Measurements from ENCODE around the gene LSAMP.

The LSAMP gene

GRCh38 chr3:116020989-116021388, 424.3 kb downstream of the LSAMP start:
- peaks cover 17% of the 10 kb centered on the region for H3K4me1 ChIP-seq (ENCODE audit: insufficient read depth, low read length)
- H3K36me3 ChIP-seq (ENCODE audit: insufficient read depth, low read length), result no peaks in the 10 kb centered on the region
- no peaks in the 10 kb centered on the region for H3K27me3 ChIP-seq (ENCODE audit: insufficient read depth, low read length)

GRCh38 chr3:116020495-116020894, 424.8 kb downstream of the LSAMP start:
- Histone ChIP-seq H3K27me3 (ENCODE audit: insufficient read depth, low read length) (no peaks in the 10 kb centered on the region), H2AFZ (ENCODE audit: low read depth, low read length) (no peak overlapping the region), H3K9me3 (ENCODE audit: low read length) (no peaks in the 10 kb centered on the region), H3K4me3 (ENCODE audit: low read length) (no peak overlapping the region), H3K4me1 (ENCODE audit: insufficient read depth, low read length) (peaks cover 17% of the 10 kb centered on the region), H3K36me3 (ENCODE audit: insufficient read depth, low read length) (no peaks in the 10 kb centered on the region)

More at GRCh38 chr3:116020989-116021388, 424.3 kb downstream of the LSAMP start:
- H2AFZ ChIP-seq (ENCODE audit: low read depth, low read length), result no peak overlapping the region
- H3K4me3 ChIP-seq (ENCODE audit: low read length), result no peak overlapping the region
- H3K9me3 ChIP-seq (ENCODE audit: low read length), result no peaks in the 10 kb centered on the region

- Histone ChIP-seq H2AFZ (ENCODE audit: low read depth, low read length) (no peak overlapping the region), H3K9me3 (ENCODE audit: low read length) (no peaks in the 10 kb centered on the region), H3K4me1 (ENCODE audit: insufficient read depth, low read length) (peaks cover 17% of the 10 kb centered on the region), H3K27me3 (ENCODE audit: insufficient read depth, low read length) (no peaks in the 10 kb centered on the region), H3K36me3 (ENCODE audit: insufficient read depth, low read length) (no peaks in the 10 kb centered on the region), H3K4me3 (ENCODE audit: low read length) (no peak overlapping the region)
These were observed 426.0 kb downstream of the LSAMP start for GRCh38 chr3:116019254-116019763.

GRCh38 chr3:116018646-116019045, 426.6 kb downstream of the LSAMP start:
- no peaks in the 10 kb centered on the region for H3K36me3 ChIP-seq (ENCODE audit: insufficient read depth, low read length)
- H2AFZ ChIP-seq (ENCODE audit: low read depth, low read length), result no peak overlapping the region
- no peak overlapping the region for H3K4me3 ChIP-seq (ENCODE audit: low read length)
- no peaks in the 10 kb centered on the region for H3K27me3 ChIP-seq (ENCODE audit: insufficient read depth, low read length)
- H3K4me1 ChIP-seq (ENCODE audit: insufficient read depth, low read length), result peaks cover 17% of the 10 kb centered on the region
- H3K9me3 ChIP-seq (ENCODE audit: low read length), result no peaks in the 10 kb centered on the region

- no peaks in the 10 kb centered on the region for H3K36me3 ChIP-seq (ENCODE audit: insufficient read depth, low read length)
- H2AFZ ChIP-seq (ENCODE audit: low read depth, low read length), result no peak overlapping the region
- no peaks in the 10 kb centered on the region for H3K9me3 ChIP-seq (ENCODE audit: low read length)
- H3K4me1 ChIP-seq (ENCODE audit: insufficient read depth, low read length), result peaks cover 17% of the 10 kb centered on the region
- no peak overlapping the region for H3K4me3 ChIP-seq (ENCODE audit: low read length)
- H3K27me3 ChIP-seq (ENCODE audit: insufficient read depth, low read length), result no peaks in the 10 kb centered on the region
These were observed 429.4 kb downstream of the LSAMP start for GRCh38 chr3:116015931-116016330.

GRCh38 chr3:116007000-116007399, 438.3 kb downstream of the LSAMP start:
- Histone ChIP-seq H3K4me1 (ENCODE audit: insufficient read depth, low read length) (no peaks in the 10 kb centered on the region), H3K9me3 (ENCODE audit: low read length) (no peaks in the 10 kb centered on the region), H3K36me3 (ENCODE audit: insufficient read depth, low read length) (no peaks in the 10 kb centered on the region), H3K27me3 (ENCODE audit: insufficient read depth, low read length) (no peaks in the 10 kb centered on the region), H3K4me3 (ENCODE audit: low read length) (no peak overlapping the region), H2AFZ (ENCODE audit: low read depth, low read length) (no peak overlapping the region)

GRCh38 chr3:116005404-116005803, 439.9 kb downstream of the LSAMP start:
- Histone ChIP-seq H2AFZ (ENCODE audit: low read depth, low read length) (no peak overlapping the region), H3K4me3 (ENCODE audit: low read length) (no peak overlapping the region), H3K4me1 (ENCODE audit: insufficient read depth, low read length) (no peaks in the 10 kb centered on the region), H3K9me3 (ENCODE audit: low read length) (no peaks in the 10 kb centered on the region), H3K36me3 (ENCODE audit: insufficient read depth, low read length) (no peaks in the 10 kb centered on the region), H3K27me3 (ENCODE audit: insufficient read depth, low read length) (no peaks in the 10 kb centered on the region)

GRCh38 chr3:116002235-116002634, 443.1 kb downstream of the LSAMP start:
- H3K4me3 ChIP-seq (ENCODE audit: low read length), result no peak overlapping the region
- H3K4me1 ChIP-seq (ENCODE audit: insufficient read depth, low read length), result peaks cover 4% of the 10 kb centered on the region
- no peak overlapping the region for H2AFZ ChIP-seq (ENCODE audit: low read depth, low read length)
- no peaks in the 10 kb centered on the region for H3K9me3 ChIP-seq (ENCODE audit: low read length)
- no peaks in the 10 kb centered on the region for H3K36me3 ChIP-seq (ENCODE audit: insufficient read depth, low read length)
- no peaks in the 10 kb centered on the region for H3K27me3 ChIP-seq (ENCODE audit: insufficient read depth, low read length)

GRCh38 chr3:116001151-116001621, 444.1 kb downstream of the LSAMP start:
- H3K4me1 ChIP-seq (ENCODE audit: insufficient read depth, low read length), result peaks cover 4% of the 10 kb centered on the region
- no peaks in the 10 kb centered on the region for H3K27me3 ChIP-seq (ENCODE audit: insufficient read depth, low read length)
- H3K36me3 ChIP-seq (ENCODE audit: insufficient read depth, low read length), result no peaks in the 10 kb centered on the region
- no peak overlapping the region for H2AFZ ChIP-seq (ENCODE audit: low read depth, low read length)
- no peak overlapping the region for H3K4me3 ChIP-seq (ENCODE audit: low read length)
- no peaks in the 10 kb centered on the region for H3K9me3 ChIP-seq (ENCODE audit: low read length)

- no peaks in the 10 kb centered on the region for H3K9me3 ChIP-seq (ENCODE audit: low read length)
- no peak overlapping the region for H2AFZ ChIP-seq (ENCODE audit: low read depth, low read length)
- H3K27me3 ChIP-seq (ENCODE audit: insufficient read depth, low read length), result no peaks in the 10 kb centered on the region
- no peak overlapping the region for H3K4me3 ChIP-seq (ENCODE audit: low read length)
- H3K4me1 ChIP-seq (ENCODE audit: insufficient read depth, low read length), result peaks cover 4% of the 10 kb centered on the region
- H3K36me3 ChIP-seq (ENCODE audit: insufficient read depth, low read length), result no peaks in the 10 kb centered on the region
These were observed 445.0 kb downstream of the LSAMP start for GRCh38 chr3:116000311-116000710.

GRCh38 chr3:115999613-116000012, 445.7 kb downstream of the LSAMP start:
- no peaks in the 10 kb centered on the region for H3K9me3 ChIP-seq (ENCODE audit: low read length)
- no peak overlapping the region for H2AFZ ChIP-seq (ENCODE audit: low read depth, low read length)
- no peak overlapping the region for H3K4me3 ChIP-seq (ENCODE audit: low read length)
- H3K4me1 ChIP-seq (ENCODE audit: insufficient read depth, low read length), result peaks cover 4% of the 10 kb centered on the region
- H3K27me3 ChIP-seq (ENCODE audit: insufficient read depth, low read length), result no peaks in the 10 kb centered on the region
- no peaks in the 10 kb centered on the region for H3K36me3 ChIP-seq (ENCODE audit: insufficient read depth, low read length)

- Histone ChIP-seq H2AFZ (ENCODE audit: low read depth, low read length) (no peak overlapping the region), H3K36me3 (ENCODE audit: insufficient read depth, low read length) (no peaks in the 10 kb centered on the region), H3K9me3 (ENCODE audit: low read length) (no peaks in the 10 kb centered on the region), H3K27me3 (ENCODE audit: insufficient read depth, low read length) (no peaks in the 10 kb centered on the region), H3K4me3 (ENCODE audit: low read length) (no peak overlapping the region), H3K4me1 (ENCODE audit: insufficient read depth, low read length) (peaks cover 4% of the 10 kb centered on the region)
These were observed 446.2 kb downstream of the LSAMP start for GRCh38 chr3:115999001-115999585.

GRCh38 chr3:115996420-115997108, 448.7 kb downstream of the LSAMP start:
- Histone ChIP-seq H3K9me3 (ENCODE audit: low read length) (no peaks in the 10 kb centered on the region), H3K36me3 (ENCODE audit: insufficient read depth, low read length) (no peaks in the 10 kb centered on the region), H3K4me3 (ENCODE audit: low read length) (no peak overlapping the region), H2AFZ (ENCODE audit: low read depth, low read length) (no peak overlapping the region), H3K4me1 (ENCODE audit: insufficient read depth, low read length) (peaks cover 4% of the 10 kb centered on the region), H3K27me3 (ENCODE audit: insufficient read depth, low read length) (no peaks in the 10 kb centered on the region)
